GM21717 (cell line): Measurements from ENCODE around the gene GUCA1A.
"Not testable (repeated sequence)": the region's sequence is repeated elsewhere in the genome, so short reads cannot be mapped to it uniquely, and the experiment has no call there.

Experiments used
- ATAC-seq: cut with Tn5 transposase; IDR thresholded peaks from one replicate; pipeline ENCODE4 v1.9.1; 2021; ENCODE audit warnings: mild to moderate bottlenecking, moderate library complexity; ENCODE audit not compliant: unreplicated experiment

GUCA1A gene

GRCh38 chr6:42202131-42202915 is 29.2 kb downstream of the GUCA1A start:
- not testable (repeated sequence) for ATAC-seq

- no peak for ATAC-seq
Measured at GRCh38 chr6:42203183-42203582, 30.0 kb downstream of the GUCA1A start.

- no peak for ATAC-seq
Measured at GRCh38 chr6:42204768-42205282, 31.7 kb downstream of the GUCA1A start.

GRCh38 chr6:42207559-42207958 is 34.4 kb downstream of the GUCA1A start:
- ATAC-seq: not testable (repeated sequence)

GRCh38 chr6:42210551-42210950 is 37.4 kb downstream of the GUCA1A start:
- ATAC-seq: no peak

GRCh38 chr6:42211726-42212125 is 38.6 kb downstream of the GUCA1A start:
- no peak for ATAC-seq

GRCh38 chr6:42212442-42212841 is 39.3 kb downstream of the GUCA1A start:
- ATAC-seq: no peak

GRCh38 chr6:42216495-42216894 is 43.3 kb downstream of the GUCA1A start:
- ATAC-seq: not testable (repeated sequence)

GRCh38 chr6:42217157-42217518 is 44.0 kb downstream of the GUCA1A start:
- ATAC-seq: no peak

- ATAC-seq: peak; percentile 84
Measured at GRCh38 chr6:42217519-42218367, 44.6 kb downstream of the GUCA1A start, which contains the start of gene MRPS10. MRPS10 (minus strand) TSS chr6:42217861; CDS start chr6:42217849, 12 bp downstream.

- no peak for ATAC-seq
Measured at GRCh38 chr6:42220807-42221206, 47.6 kb downstream of the GUCA1A start.

GRCh38 chr6:42221546-42221945 is 48.4 kb downstream of the GUCA1A start:
- ATAC-seq: no peak

GRCh38 chr6:42222448-42222847 is 49.3 kb downstream of the GUCA1A start:
- ATAC-seq: no peak

- peak; percentile 85 for ATAC-seq
Measured at GRCh38 chr6:42224222-42225028, 51.3 kb downstream of the GUCA1A start.

- ATAC-seq: no peak
Measured at GRCh38 chr6:42225029-42225339, 51.8 kb downstream of the GUCA1A start.

GRCh38 chr6:42225419-42225818 is 52.3 kb downstream of the GUCA1A start:
- no peak for ATAC-seq

- no peak for ATAC-seq
Measured at GRCh38 chr6:42226161-42226611, 53.0 kb downstream of the GUCA1A start.

- ATAC-seq: no peak
Measured at GRCh38 chr6:42226645-42227143, 53.5 kb downstream of the GUCA1A start.

GRCh38 chr6:42227173-42227850 is 54.1 kb downstream of the GUCA1A start:
- no peak for ATAC-seq

GRCh38 chr6:42228305-42228704 is 55.1 kb downstream of the GUCA1A start:
- ATAC-seq: no peak
